ENCODE measurements around the gene SYCP1.
"Not testable (repeated sequence)": the region's sequence is repeated elsewhere in the genome, so short reads cannot be mapped to it uniquely, and the experiment has no call there.

SYCP1 gene

GRCh38 chr1:114976891-114977290, 122.2 kb downstream of the SYCP1 start:
- no peak for DNase-seq

- DNase-seq: peak; percentile 71
Observed at GRCh38 chr1:114979278-114979891, 124.7 kb downstream of the SYCP1 start.

DNA sequence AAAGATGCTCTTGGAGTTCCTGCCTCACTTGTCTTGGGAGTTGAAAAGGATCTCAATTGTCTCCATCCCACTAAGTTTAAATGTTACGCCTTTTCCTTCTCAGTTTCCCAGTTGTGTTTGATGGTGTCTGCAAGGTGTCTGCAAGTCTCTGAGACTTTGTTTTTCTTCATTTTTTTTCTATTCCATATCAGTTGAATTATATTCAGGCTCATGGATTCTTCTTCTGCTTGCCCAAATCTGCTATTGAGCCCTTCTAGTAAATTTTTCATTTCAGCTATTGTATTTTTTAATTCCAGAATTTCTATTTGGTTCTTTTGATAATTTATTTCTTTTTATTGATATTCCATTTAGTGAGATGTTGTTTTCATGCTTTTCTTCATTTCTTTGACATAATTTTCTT, 127.6 kb downstream of the SYCP1 start:
- DNase-seq: no peak

DNA sequence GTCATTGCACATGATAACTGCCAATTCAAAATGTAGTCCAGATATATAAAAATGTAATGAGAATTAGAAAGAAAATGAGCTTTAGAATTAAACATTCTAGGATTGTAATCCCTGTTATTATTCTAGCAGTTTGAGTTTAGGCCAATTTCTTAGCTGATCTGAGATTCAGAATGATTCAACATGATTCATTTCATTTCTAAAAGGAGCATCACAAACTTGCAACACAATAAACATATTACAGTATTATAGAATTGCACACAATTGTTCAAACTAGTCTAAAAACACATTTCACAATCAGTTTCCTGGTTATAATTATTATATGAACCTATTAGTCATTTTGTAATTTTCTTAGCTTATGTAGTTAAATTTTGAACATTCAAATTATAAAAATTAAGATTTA, 131.6 kb downstream of the SYCP1 start:
- DNase-seq: no peak

DNA sequence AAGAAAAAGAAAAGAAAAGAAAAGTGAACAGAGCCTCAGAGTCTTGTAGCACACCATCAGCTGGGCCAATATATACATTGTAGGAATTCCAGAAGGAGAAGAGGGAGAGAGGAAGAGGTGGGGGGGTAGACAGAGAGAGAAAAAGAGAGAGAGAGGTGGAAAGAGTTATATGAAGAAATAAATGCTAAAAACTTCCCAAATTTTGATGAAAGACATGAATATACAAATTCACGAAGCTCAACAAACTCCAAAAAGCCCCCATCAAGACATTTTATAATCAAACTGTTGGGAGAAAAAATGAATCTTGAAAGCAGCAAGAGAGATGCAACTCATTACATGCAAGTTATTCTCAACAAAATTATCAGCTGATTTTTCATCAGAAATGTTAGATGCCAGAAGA, 133.4 kb downstream of the SYCP1 start:
- DNase-seq: no peak

DNA sequence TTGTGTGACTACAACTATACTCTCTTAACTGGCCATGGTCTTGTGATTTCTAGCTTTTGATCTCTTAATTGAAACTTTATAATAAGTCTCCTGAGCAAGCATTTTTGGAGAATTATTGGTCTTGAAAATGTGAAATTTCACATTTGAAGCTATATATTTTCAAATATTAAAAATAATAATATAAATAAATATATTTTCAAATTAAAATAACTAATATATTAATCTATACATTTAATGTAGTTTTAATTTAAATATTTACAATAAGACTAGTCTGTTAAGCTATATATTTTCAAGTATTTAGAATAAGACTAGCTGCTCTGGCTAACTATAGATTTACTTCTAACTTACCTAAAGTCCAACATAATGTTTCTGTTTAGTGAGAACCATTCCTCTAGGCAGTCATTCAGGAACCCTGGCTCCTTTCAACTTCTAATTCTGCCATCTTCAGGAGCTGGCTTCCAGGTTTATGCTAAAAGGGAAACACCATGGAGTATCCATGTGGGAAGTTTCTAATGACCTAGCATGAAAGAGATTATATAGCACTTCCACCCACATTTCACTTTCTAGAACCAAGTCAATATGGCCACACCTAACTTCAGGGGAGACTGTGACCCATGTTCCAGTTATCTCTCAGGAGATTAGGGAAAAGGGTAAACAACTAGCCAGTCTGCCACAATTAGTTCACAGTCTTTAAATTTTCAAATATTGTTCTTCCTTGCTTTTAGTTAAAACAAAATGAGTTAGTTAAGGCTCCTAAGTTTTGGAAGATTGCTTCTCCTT, 143.0 kb downstream of the SYCP1 start:
- no peak for DNase-seq

DNA sequence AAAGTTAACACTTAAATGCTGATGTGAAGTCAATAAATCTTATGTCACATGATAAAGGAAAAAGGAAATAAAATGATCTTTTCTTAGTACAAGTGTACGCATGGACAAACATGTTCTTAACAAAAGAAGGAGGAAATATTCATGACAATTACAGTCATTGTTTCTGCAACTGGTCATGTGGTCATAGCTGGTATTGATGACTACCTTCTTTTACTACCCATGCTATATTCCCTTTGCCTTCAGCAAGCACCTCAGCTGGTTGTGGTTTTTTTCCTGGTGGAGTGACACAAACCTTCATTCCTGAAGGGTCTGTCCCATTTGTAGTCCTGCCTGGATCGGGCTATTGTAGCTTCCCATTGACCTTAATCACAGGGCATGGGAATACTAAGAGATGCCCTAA, 151.5 kb downstream of the SYCP1 start:
- no peak for DNase-seq

DNA sequence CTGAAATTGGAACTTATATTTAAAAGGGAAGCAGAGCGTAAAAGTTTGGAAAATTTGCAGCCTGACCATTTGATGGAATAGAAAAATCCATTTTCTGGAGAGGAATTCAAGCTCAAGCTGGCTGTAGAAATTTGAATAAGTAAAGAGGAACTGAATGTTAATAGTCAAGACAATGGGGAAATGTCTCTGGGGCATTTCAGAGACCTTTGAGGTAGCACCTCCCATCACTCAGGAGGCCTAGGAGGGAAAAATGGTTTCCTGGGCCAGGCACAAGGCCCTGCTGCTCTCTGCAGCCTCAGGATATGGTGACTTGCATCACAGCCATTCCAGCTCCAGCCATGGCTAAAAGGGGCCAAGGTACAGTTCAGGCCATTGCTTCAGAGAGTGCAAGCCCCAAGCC, 157.3 kb downstream of the SYCP1 start:
- DNase-seq: no peak

DNA sequence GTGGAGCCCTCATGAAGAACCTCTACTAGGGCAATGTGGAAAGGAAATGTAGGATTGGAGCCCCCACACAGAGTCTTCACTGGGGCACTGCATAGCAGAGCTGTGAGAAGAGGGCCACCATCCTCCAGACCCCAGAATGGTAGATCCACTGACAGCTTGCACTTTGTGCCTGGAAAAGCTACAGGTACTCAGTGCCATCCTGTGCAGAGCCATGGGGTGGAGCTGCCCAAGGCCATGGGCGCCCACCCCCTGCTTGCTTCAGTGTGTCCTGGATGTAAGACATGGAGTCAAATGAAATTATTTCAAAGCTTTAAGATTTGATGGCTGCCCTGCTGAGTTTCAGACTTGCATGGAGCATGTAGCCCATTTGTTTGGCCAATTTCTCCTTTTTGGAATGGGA, 157.8 kb downstream of the SYCP1 start:
- no peak for DNase-seq

- no peak for DNase-seq
Observed at GRCh38 chr1:115013792-115014191, 159.1 kb downstream of the SYCP1 start.

DNA sequence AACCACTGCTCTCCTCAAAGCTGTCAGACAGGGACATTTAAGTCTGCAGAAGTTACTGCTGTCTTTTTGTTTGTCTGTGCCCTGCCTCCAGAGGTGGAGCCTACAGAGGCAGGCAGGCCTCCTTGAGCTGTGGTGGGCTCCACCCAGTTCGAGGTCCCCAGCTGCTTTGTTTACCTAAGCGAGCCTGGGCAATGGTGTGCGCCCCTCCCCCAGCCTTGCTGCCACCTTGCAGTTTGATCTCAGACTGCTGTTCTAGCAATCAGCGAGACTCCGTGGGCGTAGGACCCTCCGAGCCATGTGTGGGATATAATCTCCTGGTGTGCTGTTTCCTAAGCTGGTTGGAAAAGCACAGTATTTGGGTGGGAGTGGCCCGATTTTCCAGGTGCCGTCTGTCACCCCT, 164.9 kb downstream of the SYCP1 start:
- DNase-seq: not testable (repeated sequence)

GRCh38 chr1:115021145-115021544, 166.5 kb downstream of the SYCP1 start:
- no peak for DNase-seq

DNA sequence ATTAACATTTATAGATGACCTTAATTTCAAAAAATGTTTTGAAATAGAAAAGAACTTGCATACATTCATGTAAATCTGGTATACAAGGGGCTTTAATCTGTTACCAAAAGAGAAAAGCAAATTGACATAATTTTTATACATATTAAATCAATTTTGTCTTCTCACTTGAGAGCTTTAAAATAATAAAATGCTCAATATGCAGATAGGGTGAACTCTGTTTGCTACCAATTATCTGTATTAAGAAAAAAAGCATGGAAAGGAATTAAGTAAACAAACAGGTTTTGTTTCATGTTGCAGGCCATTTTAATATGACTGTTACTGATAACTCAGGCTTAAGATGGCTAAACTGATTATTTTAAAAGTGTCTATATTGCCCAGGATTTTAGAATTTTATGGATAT, 168.9 kb downstream of the SYCP1 start:
- DNase-seq: no peak

DNA sequence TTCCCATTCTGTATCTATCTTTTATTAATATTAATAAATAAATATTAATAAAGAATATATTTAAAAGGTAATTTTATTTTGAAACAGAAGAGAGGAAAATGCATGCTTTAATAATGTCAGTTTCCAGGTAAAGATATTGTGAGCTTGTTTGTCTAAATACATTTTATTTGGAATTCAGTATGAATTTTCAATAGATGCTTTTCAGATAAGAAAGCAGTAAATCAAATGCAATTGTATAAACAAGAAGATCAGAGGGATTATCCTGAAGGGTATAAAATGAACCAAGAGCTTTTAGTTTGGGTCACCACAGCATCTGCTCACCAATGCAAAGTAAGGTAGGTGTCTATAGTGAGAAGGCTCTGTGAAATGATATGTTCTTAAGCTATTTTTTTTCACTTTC, 174.9 kb downstream of the SYCP1 start, which contains the start of gene TSHB:
Gene TSHB, plus strand, starts transcription at position 301 of the 400 bp plus-strand sequence. CDS start 3,537 bp downstream, outside the sequence.
- no peak for DNase-seq

GRCh38 chr1:115031595-115031994, 176.9 kb downstream of the SYCP1 start:
- DNase-seq: no peak

DNA sequence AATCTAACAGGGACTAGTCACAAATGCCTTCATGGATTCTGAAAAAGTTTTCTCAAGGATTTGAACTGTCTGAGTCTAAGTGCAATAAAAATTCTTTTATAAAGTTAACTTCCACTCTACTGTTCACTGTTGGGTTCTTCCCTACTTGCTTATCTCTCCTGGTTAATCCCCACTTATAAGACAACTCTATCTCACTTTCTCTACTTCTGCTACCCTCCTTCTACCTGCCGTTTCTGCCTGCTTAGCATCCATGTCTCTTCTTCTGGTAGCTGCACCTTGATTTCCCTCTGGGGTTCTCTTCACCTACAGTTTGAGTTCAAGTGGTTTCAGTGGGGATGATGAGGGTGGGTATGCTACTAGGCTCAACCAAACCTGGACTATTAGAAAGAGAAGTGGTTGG, 181.0 kb downstream of the SYCP1 start:
- no peak for DNase-seq

DNA sequence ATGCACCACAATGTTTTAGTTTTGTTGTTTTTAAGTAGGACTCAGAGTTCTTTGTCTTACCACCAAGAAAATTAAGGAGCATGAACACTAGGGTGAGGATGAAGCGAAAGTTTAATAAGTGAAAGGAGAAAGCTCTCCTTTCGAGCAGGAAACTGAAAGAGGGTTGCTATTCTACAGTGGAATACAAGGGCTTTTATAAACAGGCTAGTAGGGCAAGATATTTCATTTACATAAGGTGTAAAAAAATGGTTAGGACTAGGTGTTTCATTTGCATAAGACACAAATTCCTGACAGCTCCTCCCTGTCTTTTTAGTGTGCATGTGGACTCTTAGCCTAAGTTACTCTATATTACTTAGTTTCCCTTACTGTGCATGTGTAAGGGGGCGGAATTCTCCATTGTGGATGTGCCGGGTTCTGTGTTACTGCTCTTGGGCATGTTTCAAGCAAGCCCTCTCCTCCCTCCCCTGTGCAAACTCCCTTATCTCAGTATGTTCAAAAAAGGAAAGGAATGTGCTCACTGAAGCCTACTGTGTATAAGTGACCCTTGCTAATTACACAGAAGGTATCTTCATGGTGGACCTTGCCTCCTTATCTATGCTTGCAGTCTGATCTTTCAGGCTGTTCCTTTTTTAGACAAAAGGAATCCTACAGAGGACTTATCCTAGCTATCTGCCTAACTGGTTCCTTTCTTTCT, 182.3 kb downstream of the SYCP1 start:
- no peak for DNase-seq

- no peak for DNase-seq
Observed at GRCh38 chr1:115040501-115040900, 185.8 kb downstream of the SYCP1 start.

DNA sequence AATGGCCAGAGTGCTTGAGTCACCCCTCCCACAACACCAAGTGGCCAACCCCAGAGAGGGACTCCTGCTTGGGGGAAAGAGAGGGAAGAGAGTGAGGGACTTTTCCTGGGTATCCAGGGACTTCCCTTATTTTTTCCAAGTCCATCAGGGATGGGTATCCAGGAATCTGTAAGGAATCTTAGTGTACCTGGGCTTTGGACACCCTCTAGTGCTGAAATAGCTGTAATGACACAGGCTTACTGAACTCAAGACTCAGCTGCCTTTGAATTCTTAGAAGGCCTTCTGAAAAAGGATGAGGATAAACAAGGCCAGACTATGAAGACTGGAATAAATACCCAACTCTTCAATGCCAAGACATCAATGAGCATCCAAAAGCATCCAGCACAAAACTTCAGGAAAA, 187.0 kb downstream of the SYCP1 start:
- no peak for DNase-seq

All from activated gamma-delta T cell treated with Interleukin-2 at 50 U/mL for 16 hours (primary cell).